ENCODE results near the gene AFF4. TPM values are rescaled to one million over a fixed set of nuclear protein-coding genes. Genes with fewer than 3 reads are reported as not detected.
"Not testable (repeated sequence)": the region's sequence is repeated elsewhere in the genome, so short reads cannot be mapped to it uniquely, and the experiment has no call there.

AFF4 gene
- total RNA-seq, 4 donors from 2014 or later: 47.6 to 109 (median 72.6) TPM

DNA sequence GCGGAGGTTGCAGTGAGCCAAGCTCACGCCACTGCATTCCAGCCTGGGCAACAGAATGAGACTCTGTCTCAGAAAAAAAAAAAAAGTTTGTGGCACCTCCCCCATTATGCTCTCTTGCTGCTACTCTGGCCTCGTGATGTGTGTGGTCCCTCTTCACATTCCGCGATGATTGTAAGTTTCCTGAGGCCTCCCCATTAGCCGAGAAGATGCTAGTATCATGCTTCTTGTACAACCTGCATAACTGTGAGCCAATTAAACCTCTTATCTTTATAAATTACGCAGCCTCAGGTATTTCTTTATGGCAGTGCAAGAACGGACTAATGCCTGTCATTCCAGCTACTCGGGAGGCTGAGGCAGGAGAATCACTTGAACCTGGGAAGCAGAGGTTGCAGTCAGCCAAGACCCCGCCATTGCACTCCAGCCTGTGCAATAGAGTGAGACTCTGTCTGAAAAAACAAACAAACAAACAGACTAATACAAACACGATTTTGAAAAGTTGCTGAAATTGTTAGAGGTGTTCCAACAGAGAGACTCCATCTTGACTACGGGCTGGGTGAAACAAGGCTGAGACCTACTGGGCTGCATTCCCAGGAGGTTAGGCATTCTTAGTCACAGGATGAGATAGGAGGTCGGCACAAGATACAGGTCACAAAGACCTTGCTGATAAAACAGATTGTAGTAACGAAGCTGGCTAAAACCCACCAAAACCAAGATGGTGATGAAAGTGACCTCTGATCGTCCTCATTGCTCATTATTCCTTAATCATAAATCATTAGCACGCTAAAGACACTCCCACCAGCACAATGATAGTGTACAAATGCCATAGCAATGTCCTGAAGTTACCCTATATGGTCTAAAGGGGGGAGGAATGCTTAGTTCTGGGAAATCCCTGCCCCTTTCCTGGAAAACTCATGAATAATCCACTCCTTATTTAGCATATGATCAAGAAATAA is 8.3 kb upstream of the AFF4 start:
- H3K36me3 ChIP-seq: no peaks in the 10 kb centered on the region
- H3K4me3 ChIP-seq: no peak overlapping the region
- no peaks in the 10 kb centered on the region for H3K27me3 ChIP-seq
- DNase-seq: peak in 1 of 3 donors; percentile 29
- H3K9me3 ChIP-seq: no peaks in the 10 kb centered on the region
- TF ChIP-seq, protein P1, sequence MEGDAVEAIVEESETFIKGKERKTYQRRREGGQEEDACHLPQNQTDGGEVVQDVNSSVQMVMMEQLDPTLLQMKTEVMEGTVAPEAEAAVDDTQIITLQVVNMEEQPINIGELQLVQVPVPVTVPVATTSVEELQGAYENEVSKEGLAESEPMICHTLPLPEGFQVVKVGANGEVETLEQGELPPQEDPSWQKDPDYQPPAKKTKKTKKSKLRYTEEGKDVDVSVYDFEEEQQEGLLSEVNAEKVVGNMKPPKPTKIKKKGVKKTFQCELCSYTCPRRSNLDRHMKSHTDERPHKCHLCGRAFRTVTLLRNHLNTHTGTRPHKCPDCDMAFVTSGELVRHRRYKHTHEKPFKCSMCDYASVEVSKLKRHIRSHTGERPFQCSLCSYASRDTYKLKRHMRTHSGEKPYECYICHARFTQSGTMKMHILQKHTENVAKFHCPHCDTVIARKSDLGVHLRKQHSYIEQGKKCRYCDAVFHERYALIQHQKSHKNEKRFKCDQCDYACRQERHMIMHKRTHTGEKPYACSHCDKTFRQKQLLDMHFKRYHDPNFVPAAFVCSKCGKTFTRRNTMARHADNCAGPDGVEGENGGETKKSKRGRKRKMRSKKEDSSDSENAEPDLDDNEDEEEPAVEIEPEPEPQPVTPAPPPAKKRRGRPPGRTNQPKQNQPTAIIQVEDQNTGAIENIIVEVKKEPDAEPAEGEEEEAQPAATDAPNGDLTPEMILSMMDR (IDR thresholded peaks at IDR 0.05): no peak
- no peak for TF ChIP-seq POLR2A (IDR thresholded peaks at IDR 0.05)
- H3K4me1 ChIP-seq: no peaks in the 10 kb centered on the region
- no peak overlapping the region for H3K27ac ChIP-seq

DNA sequence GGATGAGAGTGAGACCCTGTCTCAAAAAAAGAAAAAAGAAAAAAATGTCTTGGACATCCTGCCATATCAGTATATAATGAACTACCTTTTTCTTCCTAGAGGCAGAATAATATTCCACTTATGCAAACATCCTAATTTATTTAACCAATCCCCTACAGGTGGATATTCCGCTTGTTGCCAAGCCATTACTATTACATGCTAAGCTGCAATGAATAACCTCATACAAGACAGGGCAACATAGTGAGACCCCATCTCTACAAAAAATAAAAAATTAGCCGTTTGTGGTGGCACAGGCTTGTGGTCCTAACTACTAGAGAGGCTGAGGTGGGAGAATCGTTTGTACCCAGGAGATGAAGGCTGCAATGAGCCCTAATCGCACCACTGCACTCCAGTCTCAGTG is 1.7 kb upstream of the AFF4 start:
- Histone ChIP-seq H3K27me3 (no peaks in the 10 kb centered on the region), H3K27ac (no peak overlapping the region), H3K4me3 (no peak overlapping the region), H3K36me3 (no peaks in the 10 kb centered on the region), H3K4me1 (peaks cover 0 to 15% (median 4%) of the 10 kb centered on the region in 4 donors), H3K9me3 (no peaks in the 10 kb centered on the region)
- TF ChIP-seq POLR2A (IDR thresholded peaks at IDR 0.05): no peak
- TF ChIP-seq, protein P1 (IDR thresholded peaks at IDR 0.05): no peak
- DNase-seq: no peak

DNA sequence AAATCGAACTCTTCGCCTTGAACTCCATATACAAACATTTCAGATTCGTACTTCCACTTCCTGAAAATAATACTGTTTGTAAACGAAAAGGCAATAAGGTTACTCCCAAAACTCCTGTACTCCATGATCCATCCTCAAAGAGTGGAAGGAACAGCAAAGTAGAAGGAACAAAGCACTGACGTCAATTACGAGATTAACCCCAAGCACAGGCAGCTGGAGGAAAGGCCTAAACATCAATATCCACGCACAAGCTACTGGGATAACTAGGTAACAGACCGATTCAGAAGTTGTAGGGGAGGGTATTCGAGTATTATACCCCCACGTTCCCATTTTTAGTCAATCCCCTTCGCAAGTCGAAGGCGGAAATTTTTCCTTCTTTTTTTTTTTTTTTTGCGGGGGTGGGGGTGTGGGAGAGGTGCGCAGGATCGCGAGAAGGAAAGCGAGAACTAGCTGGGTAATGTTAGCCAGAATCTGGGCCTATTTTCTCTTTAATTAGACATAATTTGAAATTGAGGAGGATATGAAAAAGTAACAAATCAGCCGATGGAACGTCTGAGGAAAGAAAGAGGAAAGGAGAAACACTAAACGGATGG is 909 bp downstream of the AFF4 start:
- peaks cover 0 to 21% (median 4%) of the 10 kb centered on the region in 4 donors for H3K4me1 ChIP-seq
- H3K27me3 ChIP-seq: no peaks in the 10 kb centered on the region
- peak overlapping the region; percentile 96 to 99 (median 98) for H3K27ac ChIP-seq
- H3K36me3 ChIP-seq: no peaks in the 10 kb centered on the region
- TF ChIP-seq, protein P1 (IDR thresholded peaks at IDR 0.05): peak in 1 of 6 experiments; percentile 3
- TF ChIP-seq POLR2A (IDR thresholded peaks at IDR 0.05): no peak
- H3K4me3 ChIP-seq: peak overlapping the region; percentile 79 to 94 (median 88)
- no peaks in the 10 kb centered on the region for H3K9me3 ChIP-seq
- peak in 1 of 3 donors; percentile 52 for DNase-seq

DNA sequence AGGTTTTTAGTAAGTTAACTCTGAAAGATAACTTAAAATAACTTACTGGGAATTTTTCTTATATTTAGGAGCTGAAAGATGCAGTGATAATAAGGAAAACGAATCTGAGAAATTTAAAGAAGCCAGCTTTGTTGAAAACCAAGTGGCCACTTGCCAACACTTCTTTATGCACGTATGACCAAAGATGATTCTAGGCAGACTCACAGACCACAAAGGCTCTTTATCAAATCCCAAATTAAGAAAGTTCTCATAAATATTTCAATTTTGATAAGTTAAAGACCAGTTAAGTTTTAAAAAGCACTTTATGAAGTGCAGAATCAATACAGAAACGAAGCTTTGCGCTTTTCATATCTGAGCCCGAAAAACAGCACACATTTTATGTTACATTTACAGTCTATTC is 1.5 kb downstream of the AFF4 start:
- DNase-seq: no peak
- H3K36me3 ChIP-seq: no peaks in the 10 kb centered on the region
- peak overlapping the region; percentile 79 to 94 (median 88) for H3K4me3 ChIP-seq
- H3K9me3 ChIP-seq: no peaks in the 10 kb centered on the region
- TF ChIP-seq, protein P1 (IDR thresholded peaks at IDR 0.05): no peak
- TF ChIP-seq POLR2A (IDR thresholded peaks at IDR 0.05): no peak
- H3K4me1 ChIP-seq: peaks cover 0 to 21% (median 4%) of the 10 kb centered on the region in 4 donors
- H3K27me3 ChIP-seq: no peaks in the 10 kb centered on the region
- peak overlapping the region; percentile 96 to 99 (median 98) for H3K27ac ChIP-seq

DNA sequence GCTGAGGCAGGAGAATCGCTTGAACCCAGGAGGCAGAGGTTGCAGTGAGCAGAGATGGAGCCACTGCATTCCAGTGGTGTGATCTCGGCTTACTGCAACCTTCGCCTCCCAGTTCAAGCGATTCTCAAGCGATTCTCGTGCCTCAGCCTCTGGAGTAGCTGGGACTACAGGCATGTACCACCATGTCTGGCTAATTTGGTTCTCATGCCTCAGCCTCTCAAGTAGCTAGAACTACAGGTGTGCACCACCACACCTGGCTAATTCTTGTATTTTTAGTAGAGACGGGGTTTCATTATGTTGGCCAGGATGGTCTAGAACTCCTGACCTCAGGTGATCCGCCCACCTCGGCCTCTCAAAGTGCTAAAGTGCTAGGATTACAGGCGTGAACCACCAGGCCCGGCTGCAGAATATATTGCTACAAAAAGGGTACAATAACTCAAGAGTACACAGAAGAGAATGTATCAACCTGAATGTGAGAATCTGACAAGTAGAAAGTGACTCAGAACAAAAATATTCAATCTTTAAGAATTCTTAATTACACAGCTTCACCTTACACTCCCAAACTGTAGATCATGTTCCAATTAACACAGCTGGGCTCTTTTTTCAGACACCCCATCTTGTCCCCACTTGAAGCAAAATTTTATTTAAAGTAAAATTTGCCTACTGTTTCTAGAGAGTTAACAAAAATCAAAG is 2.2 kb downstream of the AFF4 start:
- H3K4me3 ChIP-seq: peak overlapping the region in 3 of 4 donors; percentile 86 to 94 (median 90)
- peak overlapping the region in 1 of 4 donors; percentile 99 for H3K27ac ChIP-seq
- not testable (repeated sequence) for H3K36me3 ChIP-seq, H3K27me3 ChIP-seq, H3K9me3 ChIP-seq, DNase-seq
- H3K4me1 ChIP-seq: peaks cover 0 to 21% (median 4%) of the 10 kb centered on the region in 4 donors

DNA sequence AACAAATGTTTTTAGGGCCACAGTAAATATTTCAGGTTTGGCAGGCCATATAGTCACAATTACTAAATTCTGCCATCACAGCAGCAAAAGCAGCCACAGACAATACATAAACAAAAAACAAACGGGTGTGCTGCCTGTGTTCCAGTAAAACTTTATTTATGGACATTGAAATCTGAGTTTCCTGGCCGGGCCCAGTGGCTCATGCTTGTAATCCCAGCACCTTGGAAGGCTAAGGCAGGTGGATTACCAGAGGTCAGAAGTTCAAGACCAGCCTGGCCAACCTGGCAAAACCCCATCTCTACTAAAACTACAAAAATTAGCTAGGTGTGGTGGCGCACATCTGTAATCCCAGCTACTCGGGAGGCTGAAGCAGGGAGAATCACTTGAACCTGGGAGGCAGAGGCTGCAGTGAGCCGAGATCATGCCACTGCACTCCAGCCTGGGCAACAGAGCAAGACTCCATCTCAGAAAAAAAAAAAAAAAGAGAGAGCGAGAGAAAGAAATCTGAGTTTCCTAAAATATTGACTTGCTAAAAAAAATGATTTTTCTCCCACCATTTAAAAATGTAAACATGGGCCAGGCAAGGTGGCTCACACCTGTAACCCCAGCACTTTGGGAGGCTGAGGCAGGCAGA is 7.2 kb downstream of the AFF4 start:
- Histone ChIP-seq H3K4me1 (peaks cover 0 to 27% (median 0%) of the 10 kb centered on the region in 4 donors), H3K36me3 (peaks cover 0 to 12% (median 0%) of the 10 kb centered on the region in 3 donors)
- H3K27ac ChIP-seq, DNase-seq, H3K27me3 ChIP-seq, H3K9me3 ChIP-seq, H3K4me3 ChIP-seq: not testable (repeated sequence)

Data from Peyer's patch (tissue), 4 donors.